ENCODE measurements around the gene ATG10. TPM values are rescaled to one million over a fixed set of nuclear protein-coding genes. Genes with fewer than 3 reads are reported as not detected.

Gene ATG10
- total RNA-seq: 10 to 100 TPM in 2 of 4 donors, 1 to 10 TPM in 2; 6.0 to 16.4 (median 10.2) TPM

DNA sequence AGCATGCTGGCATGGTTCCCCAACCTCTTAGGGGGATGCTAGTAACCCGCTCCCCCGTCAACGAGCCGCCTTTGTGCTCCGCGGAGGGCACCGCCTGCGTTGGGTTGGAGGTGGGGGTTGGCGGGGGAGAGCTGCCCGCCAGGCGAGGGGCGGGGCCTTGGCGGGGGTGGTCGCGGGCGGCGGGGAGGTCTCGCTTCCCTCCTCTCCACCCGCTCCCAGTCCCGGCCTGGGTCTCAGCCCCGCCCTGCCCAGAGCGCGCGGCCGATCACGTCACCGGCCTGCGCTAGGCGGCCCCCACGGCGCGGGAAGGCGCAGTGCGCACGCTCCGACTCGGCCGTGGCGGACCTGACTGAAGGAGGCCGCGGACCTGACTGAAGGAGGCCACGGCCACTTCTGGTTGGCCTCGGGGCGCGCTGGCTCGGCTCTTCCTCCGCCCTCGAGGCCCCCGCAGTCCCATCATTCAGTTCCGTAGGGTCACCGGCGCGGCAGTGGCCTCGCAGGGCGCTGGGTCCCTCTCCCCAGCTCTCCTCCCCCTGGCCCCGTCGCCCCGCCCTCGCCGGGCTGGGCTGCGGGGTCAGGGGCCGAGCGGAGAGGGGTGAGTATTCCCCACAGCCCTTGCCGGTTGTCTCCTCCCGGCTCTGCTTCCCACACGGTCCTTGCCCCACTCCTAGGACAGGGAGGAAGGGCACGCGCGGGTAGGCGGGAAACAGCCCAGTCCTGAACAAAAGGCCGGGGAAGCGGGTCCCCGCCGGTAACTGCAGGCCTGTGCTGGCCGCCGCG is at the start of gene ATG10:
ATG10 (plus strand) TSS at position 312 of the 780 bp plus-strand sequence. CDS start 15,548 bp downstream, outside the sequence.
- WGBS, 2 donors (ENCODE audit: low coverage in 1 of 2): no CpG with 5 or more reads among the region's 77 CpGs
- TF ChIP-seq EP300 (IDR thresholded peaks at IDR 0.05) (no peak), POLR2A (IDR thresholded peaks at IDR 0.05) (peak; percentile 93 to 94), POLR2AphosphoS5 (IDR thresholded peaks at IDR 0.05) (peak; percentile 94)
- TF ChIP-seq, protein P1, sequence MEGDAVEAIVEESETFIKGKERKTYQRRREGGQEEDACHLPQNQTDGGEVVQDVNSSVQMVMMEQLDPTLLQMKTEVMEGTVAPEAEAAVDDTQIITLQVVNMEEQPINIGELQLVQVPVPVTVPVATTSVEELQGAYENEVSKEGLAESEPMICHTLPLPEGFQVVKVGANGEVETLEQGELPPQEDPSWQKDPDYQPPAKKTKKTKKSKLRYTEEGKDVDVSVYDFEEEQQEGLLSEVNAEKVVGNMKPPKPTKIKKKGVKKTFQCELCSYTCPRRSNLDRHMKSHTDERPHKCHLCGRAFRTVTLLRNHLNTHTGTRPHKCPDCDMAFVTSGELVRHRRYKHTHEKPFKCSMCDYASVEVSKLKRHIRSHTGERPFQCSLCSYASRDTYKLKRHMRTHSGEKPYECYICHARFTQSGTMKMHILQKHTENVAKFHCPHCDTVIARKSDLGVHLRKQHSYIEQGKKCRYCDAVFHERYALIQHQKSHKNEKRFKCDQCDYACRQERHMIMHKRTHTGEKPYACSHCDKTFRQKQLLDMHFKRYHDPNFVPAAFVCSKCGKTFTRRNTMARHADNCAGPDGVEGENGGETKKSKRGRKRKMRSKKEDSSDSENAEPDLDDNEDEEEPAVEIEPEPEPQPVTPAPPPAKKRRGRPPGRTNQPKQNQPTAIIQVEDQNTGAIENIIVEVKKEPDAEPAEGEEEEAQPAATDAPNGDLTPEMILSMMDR (IDR thresholded peaks at IDR 0.05): no peak
- H3K9me3 ChIP-seq: no peaks in the 10 kb centered on the region
- peak within 1 kb of the TSS; percentile 85 to 99 (median 93) for H3K27ac ChIP-seq
- no peaks in the 10 kb centered on the region for H3K27me3 ChIP-seq
- peak; percentile 98 for ATAC-seq
- peaks cover 0 to 22% (median 0%) of the 10 kb centered on the region in 3 donors for H3K4me1 ChIP-seq
- H3K36me3 ChIP-seq: peaks cover 0 to 9% of the 10 kb centered on the region in 2 donors
- peak within 1 kb of the TSS; percentile 49 to 75 for H3K4me3 ChIP-seq

DNA sequence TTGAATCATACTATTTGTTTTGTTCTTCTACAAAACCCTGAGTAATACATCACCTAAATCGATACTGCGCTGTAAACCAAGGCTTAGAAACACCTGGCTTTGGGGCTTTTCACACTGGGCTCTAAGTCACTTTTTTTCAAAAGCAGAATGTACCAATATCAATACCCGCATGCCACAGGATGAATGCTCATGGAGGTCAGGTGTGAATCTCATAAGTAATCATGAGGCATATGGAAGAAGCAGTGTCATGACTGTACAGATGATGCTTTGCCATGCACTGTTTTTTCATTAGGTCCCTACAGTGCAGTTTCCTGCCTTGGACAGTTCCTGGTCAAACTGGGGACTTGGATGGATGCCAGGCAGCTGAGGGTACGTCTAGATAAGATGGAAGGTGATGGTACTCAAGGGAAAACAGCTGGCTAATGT is 49.0 kb upstream of the ATG10 start:
- no peak for ATAC-seq
- 69 to 75% methylated on average over 4 of the region's 4 CpGs for WGBS, 2 donors (ENCODE audit: low coverage in 1 of 2)
- no peaks in the 10 kb centered on the region for H3K27me3 ChIP-seq

DNA sequence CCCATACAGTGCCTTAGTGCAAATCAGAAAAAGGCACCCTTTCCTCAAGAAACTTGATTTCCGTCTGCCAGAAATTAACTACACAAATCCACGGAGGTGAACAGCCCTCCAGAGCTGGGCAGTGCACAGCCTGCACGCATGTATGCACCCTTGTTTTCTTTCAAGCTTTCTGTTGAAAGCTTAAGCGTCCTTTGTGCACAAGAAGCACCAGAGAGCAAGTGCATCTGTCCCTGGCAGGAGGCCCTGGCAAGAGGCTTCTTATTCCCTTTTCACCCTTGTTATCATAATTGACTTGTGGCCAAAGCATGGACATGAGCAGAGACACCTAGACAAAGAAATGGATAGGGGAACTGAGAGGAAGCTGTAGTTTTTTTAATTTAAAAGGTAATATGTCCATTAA is 47.4 kb upstream of the ATG10 start:
- H3K27me3 ChIP-seq: no peaks in the 10 kb centered on the region
- H3K36me3 ChIP-seq: no peaks in the 10 kb centered on the region
- no peak overlapping the region for H3K27ac ChIP-seq
- no peaks in the 10 kb centered on the region for H3K4me1 ChIP-seq
- 46 to 80% methylated on average over 1 to 3 of the region's 4 CpGs for WGBS, 2 donors (ENCODE audit: low coverage in 1 of 2)
- H3K4me3 ChIP-seq: no peak overlapping the region
- ATAC-seq: no peak
- H3K9me3 ChIP-seq: no peaks in the 10 kb centered on the region
- TF ChIP-seq POLR2AphosphoS5 (IDR thresholded peaks at IDR 0.05) (no peak), POLR2A (IDR thresholded peaks at IDR 0.05) (no peak), EP300 (IDR thresholded peaks at IDR 0.05) (no peak)
- TF ChIP-seq, protein P1 (IDR thresholded peaks at IDR 0.05): no peak

More for the DNA sequence above, 49.0 kb upstream of the ATG10 start:
- Histone ChIP-seq H3K36me3 (no peaks in the 10 kb centered on the region), H3K4me3 (no peak overlapping the region), H3K27ac (no peak overlapping the region), H3K4me1 (no peaks in the 10 kb centered on the region), H3K9me3 (no peaks in the 10 kb centered on the region)
- TF ChIP-seq, protein P1 (IDR thresholded peaks at IDR 0.05): no peak
- TF ChIP-seq POLR2AphosphoS5 (IDR thresholded peaks at IDR 0.05): no peak
- no peak for TF ChIP-seq POLR2A (IDR thresholded peaks at IDR 0.05)
- TF ChIP-seq EP300 (IDR thresholded peaks at IDR 0.05): no peak

DNA sequence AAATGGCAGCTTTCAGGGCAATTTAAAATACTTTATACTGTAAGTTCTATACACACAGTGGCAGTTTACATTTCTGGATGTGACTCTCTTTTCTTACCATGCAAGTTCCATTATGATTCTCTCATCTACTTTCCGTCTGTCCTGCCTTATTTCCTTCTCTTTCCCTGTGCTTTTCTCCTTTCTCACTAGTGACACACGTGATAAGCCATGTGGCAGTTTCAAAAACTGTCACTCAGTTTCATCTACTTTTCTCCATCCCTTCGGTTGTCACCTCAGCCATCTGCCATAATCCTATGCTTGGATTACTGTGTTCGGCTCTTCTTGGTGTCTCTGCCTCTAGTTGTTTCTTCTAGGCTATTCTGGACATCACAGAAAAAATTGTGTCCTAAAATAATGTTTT is 46.8 kb upstream of the ATG10 start:
- Histone ChIP-seq H3K4me3 (no peak overlapping the region), H3K4me1 (no peaks in the 10 kb centered on the region), H3K36me3 (no peaks in the 10 kb centered on the region), H3K27me3 (no peaks in the 10 kb centered on the region), H3K9me3 (no peaks in the 10 kb centered on the region), H3K27ac (no peak overlapping the region)
- TF ChIP-seq, protein P1 (IDR thresholded peaks at IDR 0.05): no peak
- TF ChIP-seq EP300 (IDR thresholded peaks at IDR 0.05): no peak
- TF ChIP-seq POLR2A (IDR thresholded peaks at IDR 0.05): no peak
- TF ChIP-seq POLR2AphosphoS5 (IDR thresholded peaks at IDR 0.05): no peak
- 70 to 83% methylated on average over 4 of the region's 4 CpGs for WGBS, 2 donors (ENCODE audit: low coverage in 1 of 2)
- no peak for ATAC-seq

DNA sequence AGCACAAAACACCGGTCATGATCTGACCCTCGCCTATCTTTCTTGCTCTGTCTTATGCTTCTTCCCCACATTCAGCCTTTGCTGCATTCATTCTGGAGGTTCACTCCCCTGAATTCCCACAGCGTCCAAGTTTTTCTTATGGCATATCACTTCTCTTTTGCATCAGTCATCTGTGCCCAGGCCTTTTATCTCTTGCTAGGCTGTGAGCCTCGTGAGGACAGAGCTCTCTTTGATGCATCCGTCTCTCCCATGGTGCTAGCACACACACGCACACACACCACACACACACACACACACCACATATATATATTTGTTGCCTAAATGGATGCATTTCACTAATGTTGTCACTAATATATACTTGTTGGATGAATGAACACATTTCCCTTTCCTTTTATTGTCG is 45.8 kb upstream of the ATG10 start:
- no peak for ATAC-seq

More for the DNA sequence above, 45.8 kb upstream of the ATG10 start:
- Histone ChIP-seq H3K27me3 (no peaks in the 10 kb centered on the region), H3K9me3 (no peaks in the 10 kb centered on the region), H3K4me3 (no peak overlapping the region), H3K27ac (no peak overlapping the region), H3K4me1 (no peaks in the 10 kb centered on the region), H3K36me3 (no peaks in the 10 kb centered on the region)
- TF ChIP-seq EP300 (IDR thresholded peaks at IDR 0.05) (no peak), POLR2A (IDR thresholded peaks at IDR 0.05) (no peak), POLR2AphosphoS5 (IDR thresholded peaks at IDR 0.05) (no peak)
- TF ChIP-seq, protein P1 (IDR thresholded peaks at IDR 0.05): no peak
- WGBS, 2 donors (ENCODE audit: low coverage in 1 of 2): 74% methylated on average over 7 of the region's 7 CpGs

Data from gastroesophageal sphincter (tissue), 4 donors.